Measurements from ENCODE around the gene SNX15.
"Not testable (repeated sequence)": the region's sequence is repeated elsewhere in the genome, so short reads cannot be mapped to it uniquely, and the experiment has no call there.

Gene SNX15

GRCh38 chr11:65014726-65015227, 12.5 kb upstream of the SNX15 start:
- in situ Hi-C loops (cut with MboI; ENCODE audit: low sequenced_read_pairs) = no loop called here

GRCh38 chr11:65016705-65017104, 10.5 kb upstream of the SNX15 start:
- in situ Hi-C loops (cut with MboI; ENCODE audit: low sequenced_read_pairs) = no loop called here

- in situ Hi-C loops (cut with MboI; ENCODE audit: low sequenced_read_pairs) = no loop called here
Measured at GRCh38 chr11:65017937-65018336, 9.3 kb upstream of the SNX15 start.

GRCh38 chr11:65019824-65020223, 7.4 kb upstream of the SNX15 start:
- in situ Hi-C loops (cut with MboI; ENCODE audit: low sequenced_read_pairs) = no loop called here

GRCh38 chr11:65021003-65021402, 6.2 kb upstream of the SNX15 start:
- in situ Hi-C loops (cut with MboI; ENCODE audit: low sequenced_read_pairs) = no loop called here

GRCh38 chr11:65021509-65021908, 5.7 kb upstream of the SNX15 start:
- in situ Hi-C loops (cut with MboI; ENCODE audit: low sequenced_read_pairs) = no loop called here

- in situ Hi-C loops (cut with MboI; ENCODE audit: low sequenced_read_pairs) = not testable (repeated sequence)
Measured at GRCh38 chr11:65023502-65023901, 3.7 kb upstream of the SNX15 start.

- in situ Hi-C loops (cut with MboI; ENCODE audit: low sequenced_read_pairs) = no loop called here
Measured at GRCh38 chr11:65026810-65027209, 429 bp upstream of the SNX15 start.

- in situ Hi-C loops (cut with MboI; ENCODE audit: low sequenced_read_pairs) = no loop called here
Measured at GRCh38 chr11:65032216-65032615, 5.0 kb downstream of the SNX15 start.

GRCh38 chr11:65034423-65034822, 7.2 kb downstream of the SNX15 start:
- in situ Hi-C loops (cut with MboI; ENCODE audit: low sequenced_read_pairs) = no loop called here

- in situ Hi-C loops (cut with MboI; ENCODE audit: low sequenced_read_pairs) = no loop called here
Measured at GRCh38 chr11:65035579-65035978, 8.3 kb downstream of the SNX15 start.

- in situ Hi-C loops (cut with MboI; ENCODE audit: low sequenced_read_pairs) = no loop called here
Measured at GRCh38 chr11:65036931-65037330, 9.7 kb downstream of the SNX15 start.

- in situ Hi-C loops (cut with MboI; ENCODE audit: low sequenced_read_pairs) = no loop called here
Measured at GRCh38 chr11:65040520-65040846, 13.2 kb downstream of the SNX15 start.

- in situ Hi-C loops (cut with MboI; ENCODE audit: low sequenced_read_pairs) = no loop called here
Measured at GRCh38 chr11:65040847-65041622, 13.8 kb downstream of the SNX15 start, which contains the start of gene SAC3D1. TSS of gene SAC3D1 (plus strand) at chr11:65041210. CDS start at chr11:65041293, 83 bp downstream.

GRCh38 chr11:65042891-65043290, 15.7 kb downstream of the SNX15 start:
- in situ Hi-C loops (cut with MboI; ENCODE audit: low sequenced_read_pairs) = no loop called here

GRCh38 chr11:65043881-65044501, 16.8 kb downstream of the SNX15 start:
- in situ Hi-C loops (cut with MboI; ENCODE audit: low sequenced_read_pairs) = no loop called here

GRCh38 chr11:65045061-65045460, 17.8 kb downstream of the SNX15 start:
- in situ Hi-C loops (cut with MboI; ENCODE audit: low sequenced_read_pairs) = no loop called here

- in situ Hi-C loops (cut with MboI; ENCODE audit: low sequenced_read_pairs) = no loop called here
Measured at GRCh38 chr11:65045728-65046127, 18.5 kb downstream of the SNX15 start.

- in situ Hi-C loops (cut with MboI; ENCODE audit: low sequenced_read_pairs) = no loop called here
Measured at GRCh38 chr11:65047581-65048422, 20.6 kb downstream of the SNX15 start.

- in situ Hi-C loops (cut with MboI; ENCODE audit: low sequenced_read_pairs) = no loop called here
Measured at GRCh38 chr11:65051398-65051858, 24.2 kb downstream of the SNX15 start.

- in situ Hi-C loops (cut with MboI; ENCODE audit: low sequenced_read_pairs) = no loop called here
Measured at GRCh38 chr11:65053827-65054508, 26.7 kb downstream of the SNX15 start.
